Astrocyte of the cerebellum (primary cell): ENCODE measurements around the gene RBBP5.

Experiments used
- DNase-seq: peaks from one replicate; pipeline ENCODE4 v3.0.0-alpha.2; 2011; ENCODE audit warnings: low read depth
- H3K4me3 ChIP-seq: 2 replicates; pipeline ENCODE4 v1.5.1; 2011; ENCODE audit warnings: mild to moderate bottlenecking, low read depth, low read length, moderate library complexity
- in situ Hi-C: cut with HindIII; loops from 2 replicates; pipeline ENCODE4 v1.10.0; 2017; ENCODE audit warnings: low sequenced_read_pairs
- TF ChIP-seq, protein P1 (sequence below): IDR thresholded peaks from 2 replicates; pipeline ENCODE4 v1.5.1; 2012; ENCODE audit warnings: low read length, low read depth, moderate library complexity, mild to moderate bottlenecking; ENCODE audit errors: missing control alignments

Gene RBBP5, protein sequence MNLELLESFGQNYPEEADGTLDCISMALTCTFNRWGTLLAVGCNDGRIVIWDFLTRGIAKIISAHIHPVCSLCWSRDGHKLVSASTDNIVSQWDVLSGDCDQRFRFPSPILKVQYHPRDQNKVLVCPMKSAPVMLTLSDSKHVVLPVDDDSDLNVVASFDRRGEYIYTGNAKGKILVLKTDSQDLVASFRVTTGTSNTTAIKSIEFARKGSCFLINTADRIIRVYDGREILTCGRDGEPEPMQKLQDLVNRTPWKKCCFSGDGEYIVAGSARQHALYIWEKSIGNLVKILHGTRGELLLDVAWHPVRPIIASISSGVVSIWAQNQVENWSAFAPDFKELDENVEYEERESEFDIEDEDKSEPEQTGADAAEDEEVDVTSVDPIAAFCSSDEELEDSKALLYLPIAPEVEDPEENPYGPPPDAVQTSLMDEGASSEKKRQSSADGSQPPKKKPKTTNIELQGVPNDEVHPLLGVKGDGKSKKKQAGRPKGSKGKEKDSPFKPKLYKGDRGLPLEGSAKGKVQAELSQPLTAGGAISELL

DNA sequence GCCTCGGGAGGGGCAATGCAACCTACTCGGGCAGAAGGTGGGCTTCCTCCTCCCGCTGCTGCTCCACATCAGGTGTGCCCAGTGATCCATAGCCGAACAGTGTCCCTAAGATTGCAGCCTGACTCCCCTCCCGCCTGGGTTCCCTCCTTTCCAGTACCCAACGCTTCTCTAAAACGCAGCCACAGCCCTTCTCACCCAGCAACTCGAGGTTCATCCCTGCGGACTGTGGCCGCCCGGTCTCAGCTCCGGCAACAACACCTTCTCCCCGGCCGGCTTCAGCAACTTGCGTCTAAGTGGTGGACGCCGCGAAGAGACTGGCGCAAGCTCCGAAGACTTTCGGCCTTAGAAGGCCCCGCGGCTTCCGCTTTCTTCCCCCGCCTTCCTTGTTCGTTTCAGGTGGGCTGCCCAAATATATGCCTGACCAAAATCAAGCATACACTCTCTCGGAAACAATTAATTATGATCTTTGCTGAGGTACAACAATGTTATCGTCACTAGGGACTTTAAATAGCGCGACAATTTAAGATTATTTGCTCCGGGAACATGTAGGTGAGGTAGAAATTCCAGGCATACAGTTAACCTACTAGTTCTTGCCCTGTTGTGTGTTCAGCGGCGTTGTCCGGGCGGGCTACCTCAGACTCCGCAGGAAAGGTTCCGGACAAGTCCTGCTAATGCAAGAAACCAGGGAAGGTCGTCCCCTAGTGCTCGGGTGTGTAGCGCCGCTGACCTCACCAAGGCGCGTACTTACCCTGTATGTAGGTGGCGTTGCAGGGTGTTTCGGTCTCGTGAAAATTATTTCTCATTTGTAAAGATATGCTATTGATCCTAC, at the start of gene RBBP5:
Gene RBBP5, minus strand, starts transcription at position 319 of the 829 bp plus-strand sequence. Its CDS starts 105 bp downstream, at position 214.
- TF ChIP-seq, protein P1, sequence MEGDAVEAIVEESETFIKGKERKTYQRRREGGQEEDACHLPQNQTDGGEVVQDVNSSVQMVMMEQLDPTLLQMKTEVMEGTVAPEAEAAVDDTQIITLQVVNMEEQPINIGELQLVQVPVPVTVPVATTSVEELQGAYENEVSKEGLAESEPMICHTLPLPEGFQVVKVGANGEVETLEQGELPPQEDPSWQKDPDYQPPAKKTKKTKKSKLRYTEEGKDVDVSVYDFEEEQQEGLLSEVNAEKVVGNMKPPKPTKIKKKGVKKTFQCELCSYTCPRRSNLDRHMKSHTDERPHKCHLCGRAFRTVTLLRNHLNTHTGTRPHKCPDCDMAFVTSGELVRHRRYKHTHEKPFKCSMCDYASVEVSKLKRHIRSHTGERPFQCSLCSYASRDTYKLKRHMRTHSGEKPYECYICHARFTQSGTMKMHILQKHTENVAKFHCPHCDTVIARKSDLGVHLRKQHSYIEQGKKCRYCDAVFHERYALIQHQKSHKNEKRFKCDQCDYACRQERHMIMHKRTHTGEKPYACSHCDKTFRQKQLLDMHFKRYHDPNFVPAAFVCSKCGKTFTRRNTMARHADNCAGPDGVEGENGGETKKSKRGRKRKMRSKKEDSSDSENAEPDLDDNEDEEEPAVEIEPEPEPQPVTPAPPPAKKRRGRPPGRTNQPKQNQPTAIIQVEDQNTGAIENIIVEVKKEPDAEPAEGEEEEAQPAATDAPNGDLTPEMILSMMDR = peak; percentile 89
- in situ Hi-C loops = no loop called here

DNA sequence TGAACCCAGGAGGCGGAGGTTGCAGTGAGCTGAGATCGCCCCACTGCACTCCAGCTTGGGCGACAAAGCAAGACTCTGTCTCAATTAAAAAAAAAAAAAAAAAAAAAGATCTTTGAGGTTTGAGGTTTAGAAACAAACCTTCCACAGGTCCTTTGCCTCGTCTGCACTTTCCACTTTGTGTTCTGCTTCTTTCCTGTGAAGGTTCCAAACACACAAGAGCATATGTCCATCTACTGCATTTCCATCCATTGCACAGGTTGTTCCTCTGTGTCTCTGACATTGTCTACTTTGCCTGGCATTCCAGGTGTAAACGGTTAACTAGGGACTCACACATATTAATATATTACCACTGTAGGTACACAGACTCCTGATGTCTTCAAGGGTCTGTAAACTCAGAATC, 49.6 kb upstream of the RBBP5 start:
- TF ChIP-seq, protein P1 = no peak
- H3K4me3 ChIP-seq = no peak overlapping the region
- in situ Hi-C loops = no loop called here
- no peak for DNase-seq

More for the DNA sequence above, at the start of gene RBBP5:
- peak within 1 kb of the TSS; percentile 88 for H3K4me3 ChIP-seq
- peak; percentile 97 for DNase-seq

DNA sequence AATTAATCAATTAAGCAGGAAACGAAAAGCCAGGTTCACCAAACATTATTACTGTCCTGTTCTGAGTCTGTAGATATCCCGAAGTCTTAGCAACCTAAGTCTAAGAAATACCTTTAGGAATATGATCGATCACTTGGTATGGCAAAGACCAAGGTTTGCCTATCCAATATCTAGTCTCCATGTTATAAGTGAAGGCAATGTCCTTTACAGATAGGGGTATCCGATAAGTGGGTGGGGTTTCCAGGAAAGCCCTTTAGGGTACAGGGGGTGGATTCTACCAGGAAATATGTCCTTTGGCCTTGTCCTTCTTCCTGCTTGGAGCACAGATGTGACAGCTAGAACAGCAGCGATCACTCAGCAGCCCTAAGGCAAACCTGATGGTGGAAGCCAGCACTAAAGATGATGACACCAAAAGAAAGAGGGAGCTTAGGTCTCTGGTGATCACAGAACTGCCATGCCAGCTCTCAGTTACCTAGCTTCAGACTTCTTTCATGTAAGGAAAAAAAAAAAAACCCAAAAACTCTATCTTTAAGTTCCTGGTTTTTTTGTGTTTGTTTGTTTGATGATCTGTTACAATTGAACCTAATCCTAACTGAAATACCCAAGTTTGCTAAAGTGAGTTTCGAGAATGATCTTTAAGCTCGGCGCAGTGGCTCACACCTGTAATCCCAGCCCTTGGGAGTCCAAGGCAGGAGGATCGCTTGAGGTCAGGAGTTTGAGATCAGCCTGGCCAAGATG, 48.9 kb upstream of the RBBP5 start:
- H3K4me3 ChIP-seq = no peak overlapping the region
- in situ Hi-C loops = no loop called here
- no peak for DNase-seq
- TF ChIP-seq, protein P1 = no peak

DNA sequence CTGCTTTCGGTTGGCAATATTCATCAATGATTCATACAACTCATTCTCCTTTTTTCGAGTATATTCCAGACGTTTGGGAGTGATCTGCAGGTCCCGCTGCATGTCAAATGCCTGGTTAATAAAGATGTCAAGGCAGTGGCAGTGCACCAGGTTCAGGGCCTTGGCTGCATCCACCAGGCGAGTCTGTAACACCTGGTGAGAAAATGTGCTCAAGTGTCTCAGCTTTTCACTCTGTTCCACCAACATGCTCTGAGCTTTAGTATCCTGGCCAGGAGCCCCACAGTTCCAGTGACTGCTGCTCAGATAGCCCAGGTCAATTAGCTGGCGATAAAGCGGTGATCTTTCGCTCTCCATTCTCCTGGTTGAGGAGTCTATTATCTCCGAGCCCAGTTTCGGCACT, 47.5 kb upstream of the RBBP5 start:
- no peak overlapping the region for H3K4me3 ChIP-seq
- in situ Hi-C loops = no loop called here
- TF ChIP-seq, protein P1 = no peak
- DNase-seq = no peak

DNA sequence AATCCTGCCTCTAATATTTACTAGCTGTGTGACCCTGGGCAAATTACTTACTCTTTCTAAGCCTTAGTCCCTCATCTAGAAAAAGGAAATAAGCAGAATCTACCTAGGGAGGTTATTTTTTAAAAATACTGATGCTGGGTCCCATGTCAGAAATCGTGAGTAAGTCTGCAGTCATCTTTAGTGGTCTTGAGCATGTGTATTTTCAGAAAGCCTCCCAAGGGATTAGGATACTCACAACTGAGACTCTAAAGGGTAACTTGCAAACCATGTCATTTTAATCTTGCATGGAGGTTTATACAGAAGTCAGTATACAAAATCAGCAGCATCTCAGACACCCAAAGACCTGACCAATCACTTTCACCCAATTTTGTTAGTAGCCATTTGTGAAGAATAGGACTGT, 46.5 kb upstream of the RBBP5 start:
- in situ Hi-C loops = no loop called here
- DNase-seq = no peak
- H3K4me3 ChIP-seq = no peak overlapping the region
- TF ChIP-seq, protein P1 = no peak

DNA sequence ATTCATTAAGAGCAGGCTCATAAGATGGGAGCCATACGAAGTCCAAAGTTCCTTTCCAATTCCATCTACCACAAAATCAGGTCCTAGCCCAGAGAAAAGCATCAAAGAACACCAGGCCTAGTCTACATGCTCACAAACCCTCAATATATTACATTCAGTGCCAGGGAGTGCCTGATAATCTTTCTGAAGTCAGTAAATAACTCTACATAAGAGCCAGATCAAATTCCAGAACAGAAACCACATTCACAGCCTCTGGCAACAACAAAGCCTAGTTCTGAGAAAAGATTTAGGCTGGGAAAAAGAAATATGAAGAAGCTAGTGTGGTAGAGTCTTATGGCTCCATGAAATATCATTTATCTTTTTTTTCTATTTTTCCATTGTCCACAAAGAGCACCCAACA, 40.5 kb upstream of the RBBP5 start:
- no peak overlapping the region for H3K4me3 ChIP-seq
- in situ Hi-C loops = no loop called here
- TF ChIP-seq, protein P1 = no peak
- peak; percentile 29 for DNase-seq
